ENCODE measurements around the gene FYN.

The FYN gene

GRCh38 chr6:111614833-111615582 lies 258.2 kb downstream of the FYN start:
- DNase-seq: no peak

- DNase-seq: no peak
These were observed 260.9 kb downstream of the FYN start for GRCh38 chr6:111612379-111612778.

- no peak for DNase-seq
These were observed 262.6 kb downstream of the FYN start for GRCh38 chr6:111610548-111611172.

All from activated naive CD4-positive, alpha-beta T cell (primary cell).